Chondrocyte (in vitro differentiated cells): ENCODE measurements around the gene PEX10. TPM values are rescaled to one million over a fixed set of nuclear protein-coding genes. Genes with fewer than 3 reads are reported as not detected.

ENCODE experiments used
- DNase-seq: peaks from one replicate; pipeline ENCODE4 v3.0.0; 2021; ENCODE audit warnings: mixed read lengths, low spot score
- H3K27ac Mint-ChIP-seq: one replicate; pipeline ENCODE4 v1.8.0; 2021; ENCODE audit warnings: mild to moderate bottlenecking, moderate library complexity, mixed read lengths; ENCODE audit not compliant: unreplicated experiment
- H3K27me3 Mint-ChIP-seq: 2 replicates; pipeline ENCODE4 v1.8.0; 2021; ENCODE audit warnings: low read depth, mixed read lengths
- H3K36me3 Mint-ChIP-seq: 2 replicates; pipeline ENCODE4 v1.8.0; 2021; ENCODE audit warnings: low read depth, mixed read lengths
- H3K4me1 Mint-ChIP-seq: 2 replicates; pipeline ENCODE4 v1.8.0; 2021; ENCODE audit warnings: low read depth, mild to moderate bottlenecking, mixed read lengths
- H3K4me3 Mint-ChIP-seq: one replicate; pipeline ENCODE4 v1.8.0; 2021; ENCODE audit warnings: mild to moderate bottlenecking, moderate library complexity, mixed read lengths; ENCODE audit not compliant: unreplicated experiment
- H3K9me3 Mint-ChIP-seq: 2 replicates; pipeline ENCODE4 v1.8.0; 2021; ENCODE audit warnings: low read depth, mixed read lengths
- total RNA-seq: library from RNA; stranded (reverse); gene quantifications from 3 replicates; pipeline ENCODE4 v1.2.1, GENCODE V29; 2021
- TF ChIP-seq, protein P1 (sequence below): fragments of 200-600 bp; sonication (generic); IDR thresholded peaks from 2 replicates; pipeline ENCODE4 v1.5.0; 2021; ENCODE audit warnings: antibody characterized with exemption, mild to moderate bottlenecking, moderate library complexity

Gene PEX10
- total RNA-seq, 1 donor from 2014 or later, result 23.4 TPM

- H3K27me3 Mint-ChIP-seq, result no peaks in the 10 kb centered on the region
- TF ChIP-seq, protein P1, sequence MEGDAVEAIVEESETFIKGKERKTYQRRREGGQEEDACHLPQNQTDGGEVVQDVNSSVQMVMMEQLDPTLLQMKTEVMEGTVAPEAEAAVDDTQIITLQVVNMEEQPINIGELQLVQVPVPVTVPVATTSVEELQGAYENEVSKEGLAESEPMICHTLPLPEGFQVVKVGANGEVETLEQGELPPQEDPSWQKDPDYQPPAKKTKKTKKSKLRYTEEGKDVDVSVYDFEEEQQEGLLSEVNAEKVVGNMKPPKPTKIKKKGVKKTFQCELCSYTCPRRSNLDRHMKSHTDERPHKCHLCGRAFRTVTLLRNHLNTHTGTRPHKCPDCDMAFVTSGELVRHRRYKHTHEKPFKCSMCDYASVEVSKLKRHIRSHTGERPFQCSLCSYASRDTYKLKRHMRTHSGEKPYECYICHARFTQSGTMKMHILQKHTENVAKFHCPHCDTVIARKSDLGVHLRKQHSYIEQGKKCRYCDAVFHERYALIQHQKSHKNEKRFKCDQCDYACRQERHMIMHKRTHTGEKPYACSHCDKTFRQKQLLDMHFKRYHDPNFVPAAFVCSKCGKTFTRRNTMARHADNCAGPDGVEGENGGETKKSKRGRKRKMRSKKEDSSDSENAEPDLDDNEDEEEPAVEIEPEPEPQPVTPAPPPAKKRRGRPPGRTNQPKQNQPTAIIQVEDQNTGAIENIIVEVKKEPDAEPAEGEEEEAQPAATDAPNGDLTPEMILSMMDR, result no peak
- H3K4me1 Mint-ChIP-seq, result peaks cover 26% of the 10 kb centered on the region
- no peak overlapping the region for H3K27ac Mint-ChIP-seq
- no peak overlapping the region for H3K4me3 Mint-ChIP-seq
- peaks cover 3% of the 10 kb centered on the region for H3K36me3 Mint-ChIP-seq
- peak; percentile 57 for DNase-seq
- H3K9me3 Mint-ChIP-seq, result peaks cover 10% of the 10 kb centered on the region
Measured at GRCh38 chr1:2358072-2358471, 54.3 kb downstream of the PEX10 start.

- no peak overlapping the region for H3K27ac Mint-ChIP-seq
- peaks cover 26% of the 10 kb centered on the region for H3K4me1 Mint-ChIP-seq
- no peak overlapping the region for H3K4me3 Mint-ChIP-seq
- peak; percentile 94 for DNase-seq
- TF ChIP-seq, protein P1, result no peak
- peaks cover 3% of the 10 kb centered on the region for H3K9me3 Mint-ChIP-seq
- peaks cover under 1% of the 10 kb centered on the region for H3K36me3 Mint-ChIP-seq
- no peaks in the 10 kb centered on the region for H3K27me3 Mint-ChIP-seq
Measured at GRCh38 chr1:2356911-2357845, 55.2 kb downstream of the PEX10 start.

GRCh38 chr1:2356401-2356800 is 56.0 kb downstream of the PEX10 start:
- H3K4me1 Mint-ChIP-seq, result peaks cover 26% of the 10 kb centered on the region
- DNase-seq, result peak; percentile 71
- H3K36me3 Mint-ChIP-seq, result no peaks in the 10 kb centered on the region
- no peaks in the 10 kb centered on the region for H3K27me3 Mint-ChIP-seq
- no peak overlapping the region for H3K4me3 Mint-ChIP-seq
- H3K27ac Mint-ChIP-seq, result no peak overlapping the region
- H3K9me3 Mint-ChIP-seq, result peaks cover 2% of the 10 kb centered on the region
- TF ChIP-seq, protein P1, result no peak

GRCh38 chr1:2355373-2356261 is 56.7 kb downstream of the PEX10 start:
- Mint-ChIP-seq H3K4me3 (no peak overlapping the region), H3K27ac (no peak overlapping the region), H3K36me3 (no peaks in the 10 kb centered on the region), H3K4me1 (peaks cover 19% of the 10 kb centered on the region), H3K9me3 (no peaks in the 10 kb centered on the region), H3K27me3 (no peaks in the 10 kb centered on the region)
- TF ChIP-seq, protein P1, result no peak
- DNase-seq, result peak; percentile 82
